ENCODE results near the gene ATMIN. TPM values are rescaled to one million over a fixed set of nuclear protein-coding genes. Genes with fewer than 3 reads are reported as not detected.

ATMIN gene
- total and polyA plus RNA-seq, 2 of the 13 experiments (the other 11 are each of a cell fraction or from before 2014, with no cell fraction given): 34.6 to 60.4 TPM

DNA sequence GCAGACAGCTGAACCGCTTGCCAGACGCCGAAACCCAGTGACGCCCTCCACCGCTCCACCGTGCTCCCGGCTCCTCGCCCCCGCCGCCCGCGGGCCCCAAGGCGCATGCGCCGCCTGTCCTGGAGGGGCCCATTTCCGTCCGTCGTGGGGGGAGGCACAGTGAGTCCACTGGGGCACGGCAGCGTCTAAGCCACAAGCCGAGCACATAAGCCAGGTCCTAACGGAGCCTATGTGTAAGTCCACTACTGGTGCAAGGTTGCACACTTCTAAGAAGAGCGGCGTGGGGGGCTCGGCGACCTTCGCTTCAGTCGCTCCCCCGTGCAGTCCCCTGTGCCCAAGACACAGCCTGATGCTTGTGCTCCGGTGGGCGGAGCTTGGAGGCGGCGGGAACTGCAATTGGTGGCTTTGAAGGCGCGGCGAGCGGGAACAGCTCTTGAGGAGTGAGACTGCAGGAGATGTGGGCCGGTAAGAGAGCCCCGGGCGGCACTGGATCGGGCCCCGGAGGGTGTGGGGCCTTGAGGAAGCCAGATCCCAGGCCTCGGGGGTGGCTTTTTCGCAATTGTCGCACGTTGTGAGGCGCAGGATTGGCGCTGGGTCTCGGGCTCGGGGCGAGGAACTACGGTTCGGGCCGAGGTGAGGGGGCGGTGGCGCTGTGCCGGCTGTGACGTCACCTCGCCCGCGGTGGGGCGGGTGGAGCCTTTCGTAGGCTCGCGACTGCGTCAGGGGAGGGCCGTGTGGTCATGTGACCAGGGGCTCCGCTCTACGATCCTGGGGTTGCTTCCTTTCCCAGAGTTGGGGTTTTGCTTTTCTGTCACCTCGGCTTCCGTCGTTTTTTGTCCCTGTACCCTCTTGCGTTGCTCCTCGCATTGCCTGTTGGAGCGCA lies 28.6 kb upstream of the ATMIN start, which contains the start of the genes CENPN and CMC2 (continued):
- TF ChIP-seq ZBTB37 (CRISPR knock-in tag; IDR thresholded peaks at IDR 0.05) (no peak), FOXP4 (CRISPR knock-in tag; IDR thresholded peaks at IDR 0.05) (peak; percentile 55; the same call in 1 of the 2 replicates), DZIP1 (CRISPR knock-in tag; IDR thresholded peaks at IDR 0.05) (peak; percentile 56; the same call in 1 of the 2 replicates), ZNF629 (CRISPR knock-in tag; conservative IDR thresholded peaks at IDR 0.05) (0 out of 2 replicates have a peak, but pooled peaks have one; percentile 26), EZH2 (conservative IDR thresholded peaks at IDR 0.05; ENCODE audit: low read depth, low read length) (no peak), ZNF431 (CRISPR knock-in tag; IDR thresholded peaks at IDR 0.05; ENCODE audit: borderline replicate concordance, low read depth) (no peak; the same call in 1 of the 2 replicates), YEATS4 (CRISPR knock-in tag; IDR thresholded peaks at IDR 0.05; ENCODE audit: borderline replicate concordance) (peak; percentile 55), ZNF772 (CRISPR knock-in tag; IDR thresholded peaks at IDR 0.05) (peak; percentile 89), KDM4B (CRISPR knock-in tag; IDR thresholded peaks at IDR 0.05) (no peak), AGO1 (IDR thresholded peaks at IDR 0.05; ENCODE audit: low read depth, low read length, poor library complexity, severe bottlenecking) (peak; percentile 66), LBX2 (CRISPR knock-in tag; IDR thresholded peaks at IDR 0.05; ENCODE audit: borderline replicate concordance) (0 out of 2 replicates have a peak, but pooled peaks have one; percentile 68), KDM3A (CRISPR knock-in tag; IDR thresholded peaks at IDR 0.05; ENCODE audit: low read depth) (peak; percentile 21), PHF21A (CRISPR knock-in tag; IDR thresholded peaks at IDR 0.05) (peak; percentile 58), NR2F6 (IDR thresholded peaks at IDR 0.05) (no peak; the same call in 1 of the 2 replicates), NR2F6 (CRISPR knock-in tag; IDR thresholded peaks at IDR 0.05) (peak; percentile 55; the same call in 1 of the 2 replicates), ZKSCAN8 (CRISPR knock-in tag; IDR thresholded peaks at IDR 0.05; ENCODE audit: borderline replicate concordance) (peak; percentile 60; the same call in 1 of the 2 replicates), RCOR2 (CRISPR knock-in tag; IDR thresholded peaks at IDR 0.05) (no peak), IRF1 (CRISPR knock-in tag; IDR thresholded peaks at IDR 0.05; ENCODE audit: low read depth) (no peak), HNF4A (CRISPR knock-in tag; IDR thresholded peaks at IDR 0.05) (no peak)
- TF ChIP-seq, protein P1, sequence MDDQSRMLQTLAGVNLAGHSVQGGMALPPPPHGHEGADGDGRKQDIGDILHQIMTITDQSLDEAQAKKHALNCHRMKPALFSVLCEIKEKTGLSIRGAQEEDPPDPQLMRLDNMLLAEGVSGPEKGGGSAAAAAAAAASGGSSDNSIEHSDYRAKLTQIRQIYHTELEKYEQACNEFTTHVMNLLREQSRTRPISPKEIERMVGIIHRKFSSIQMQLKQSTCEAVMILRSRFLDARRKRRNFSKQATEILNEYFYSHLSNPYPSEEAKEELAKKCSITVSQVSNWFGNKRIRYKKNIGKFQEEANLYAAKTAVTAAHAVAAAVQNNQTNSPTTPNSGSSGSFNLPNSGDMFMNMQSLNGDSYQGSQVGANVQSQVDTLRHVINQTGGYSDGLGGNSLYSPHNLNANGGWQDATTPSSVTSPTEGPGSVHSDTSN (CRISPR knock-in tag; IDR thresholded peaks at IDR 0.05; ENCODE audit: borderline replicate concordance): peak; percentile 62; the same call in 1 of the 2 replicates
